HuH-7 (cell line): Measurements from ENCODE around the gene HOXD10.

ENCODE experiments used
- DNase-seq: peaks from one replicate; pipeline ENCODE4 v3.0.0; 2011; ENCODE audit warnings: low spot score

Gene HOXD10

DNA sequence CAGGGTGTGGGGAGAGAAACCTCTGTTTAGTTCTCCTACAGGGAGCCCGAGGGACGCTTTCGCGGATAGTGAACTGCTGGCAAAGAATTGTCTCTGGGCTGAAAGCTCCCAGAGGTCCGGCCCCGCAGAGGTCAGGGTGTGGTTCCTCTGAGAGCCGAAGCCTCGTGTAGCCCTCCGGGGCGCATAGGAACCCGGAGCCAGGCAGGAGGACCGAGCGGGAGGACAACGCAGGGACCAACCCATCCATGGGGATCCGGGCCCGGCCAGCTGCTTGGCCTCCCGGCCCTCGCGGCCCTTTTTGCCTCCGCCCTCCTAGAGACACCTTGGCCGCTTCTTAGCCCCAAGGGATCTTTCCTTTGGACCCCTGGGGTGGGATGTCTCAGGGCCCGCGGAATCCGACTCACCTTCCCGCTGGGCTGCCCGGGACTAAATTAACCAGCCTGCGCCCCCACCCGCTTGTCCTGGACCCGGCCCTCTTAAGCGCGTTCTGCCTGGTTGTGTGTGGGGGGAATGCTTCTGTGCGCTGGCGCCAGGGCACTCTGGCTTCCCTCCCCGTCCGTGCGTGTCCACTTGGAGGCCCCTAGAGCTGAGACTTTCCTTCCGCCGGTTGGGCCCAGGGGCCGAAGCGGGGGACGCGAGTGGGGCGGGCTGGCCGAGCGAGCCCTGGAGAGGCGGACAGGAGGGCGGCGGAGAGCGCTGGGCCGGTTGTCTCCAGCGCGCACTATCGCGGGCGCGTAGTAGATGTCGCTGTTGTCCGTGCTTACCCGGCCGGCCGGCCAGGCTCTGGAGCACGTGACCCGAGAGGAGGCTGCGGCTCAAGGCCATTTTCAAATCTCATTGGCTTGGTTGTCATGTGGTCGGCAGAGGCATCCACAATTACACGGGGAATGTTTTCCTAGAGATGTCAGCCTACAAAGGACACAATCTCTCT is at the start of gene HOXD10:
HOXD10 (plus strand) TSS at position 896 of the 931 bp plus-strand sequence. CDS start 56 bp downstream, outside the sequence.
- peak; percentile 97 for DNase-seq

DNA sequence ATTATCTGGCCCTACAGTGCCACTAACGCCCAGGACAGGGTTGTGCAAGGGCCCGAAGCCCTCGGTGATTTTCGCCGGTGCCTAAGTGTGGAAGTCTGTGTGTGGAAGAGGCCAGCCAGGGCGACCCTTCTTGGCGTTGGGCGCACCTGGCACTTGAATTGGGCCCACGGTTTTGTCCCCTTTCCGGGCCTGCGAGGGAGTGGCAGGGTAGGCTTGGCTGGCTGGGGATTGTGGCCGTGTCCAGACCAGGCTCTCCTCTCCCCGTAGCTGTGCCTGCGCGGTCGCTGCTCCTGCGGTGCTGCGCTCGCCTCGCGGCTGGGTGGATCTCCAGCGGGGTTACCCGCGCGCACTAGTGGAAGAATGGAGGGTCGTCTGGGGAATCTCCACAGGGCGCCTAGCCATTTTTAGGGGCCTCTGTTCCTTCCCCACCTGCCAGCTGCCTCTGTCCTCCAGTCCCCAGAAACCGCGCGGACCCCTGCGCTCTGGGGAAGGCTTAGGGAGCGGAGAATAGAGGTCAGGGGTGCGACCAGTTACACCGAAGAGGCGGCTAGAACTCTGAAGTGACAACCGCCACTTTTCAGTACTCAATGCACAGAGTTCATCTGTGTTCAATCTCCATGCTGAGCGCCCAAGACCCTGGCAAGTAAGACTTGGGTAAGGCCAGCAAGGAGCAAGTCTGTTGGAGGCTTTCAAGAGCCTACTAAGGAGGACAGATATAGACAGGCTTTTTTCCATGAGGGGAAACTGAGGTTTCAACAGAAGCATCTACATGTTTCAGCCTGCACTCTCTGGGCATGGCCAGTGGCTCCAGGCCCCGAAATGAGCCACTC is 48.8 kb upstream of the HOXD10 start:
- DNase-seq = no peak

DNA sequence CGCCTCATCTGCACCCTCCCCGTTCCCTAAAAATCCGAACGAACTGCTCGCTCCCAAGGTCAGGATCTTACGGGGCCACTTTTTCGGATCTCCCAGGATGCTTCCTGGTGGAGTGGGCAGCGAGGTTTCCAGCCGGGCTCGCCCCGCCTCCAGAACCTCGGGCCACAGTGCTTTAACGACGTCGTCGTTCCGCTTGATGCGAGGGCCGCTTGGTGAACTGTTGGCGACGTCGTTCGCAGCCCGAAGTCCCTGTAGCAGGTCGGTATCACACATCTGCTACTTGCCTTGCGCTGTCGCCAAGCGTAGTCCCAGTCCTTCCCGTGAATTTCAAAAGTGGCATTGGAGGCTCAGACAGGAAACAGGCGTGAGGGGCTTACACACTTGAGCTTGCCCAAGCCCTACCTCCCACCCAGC is 48.2 kb upstream of the HOXD10 start:
- no peak for DNase-seq

DNA sequence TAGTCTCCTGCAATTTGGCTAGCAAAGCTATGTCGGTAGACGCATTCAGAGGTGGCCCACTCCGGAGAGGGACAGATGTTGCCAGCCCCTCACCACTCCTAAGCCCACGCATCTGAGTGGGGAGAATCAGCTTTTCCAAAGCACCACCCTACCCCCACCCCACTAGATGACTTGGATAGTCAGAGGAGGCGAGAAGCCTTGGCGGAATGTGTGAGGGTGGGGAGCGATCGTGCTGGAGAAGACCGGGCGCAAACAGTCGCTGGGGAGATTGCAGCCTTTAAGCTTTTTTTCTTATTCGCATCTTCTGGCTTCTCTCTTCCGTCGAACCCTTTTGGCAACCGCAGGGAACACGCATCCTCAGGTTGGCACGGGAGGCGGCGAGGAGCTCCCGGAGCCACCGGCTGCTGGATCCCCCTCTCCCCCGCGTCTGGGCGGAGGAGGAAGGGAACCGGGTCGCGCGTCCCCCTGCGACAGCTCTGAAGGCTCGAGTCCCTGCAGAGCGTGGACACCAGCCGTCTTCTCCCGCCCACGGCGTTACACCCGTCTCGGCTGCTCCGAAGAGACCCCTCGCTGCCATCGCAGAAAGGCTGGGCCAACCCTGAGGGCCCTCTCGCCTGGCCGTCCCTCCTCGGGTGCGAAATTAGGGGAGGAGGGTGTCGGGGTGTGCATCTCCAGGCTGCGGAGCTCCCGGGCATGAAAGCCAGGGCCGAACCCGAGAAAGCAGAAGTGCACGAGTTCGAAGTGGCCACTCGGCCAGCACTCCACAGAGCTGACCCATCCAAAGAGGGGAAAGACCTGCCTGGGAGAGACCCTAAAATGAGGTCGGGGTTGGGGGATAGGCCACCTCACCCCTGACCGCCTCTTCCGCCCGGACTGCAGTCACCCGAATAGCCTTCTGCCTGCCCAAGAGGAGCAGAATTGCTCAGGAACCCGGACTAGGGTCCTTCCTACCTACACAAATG is 45.0 kb upstream of the HOXD10 start:
- DNase-seq = no peak

DNA sequence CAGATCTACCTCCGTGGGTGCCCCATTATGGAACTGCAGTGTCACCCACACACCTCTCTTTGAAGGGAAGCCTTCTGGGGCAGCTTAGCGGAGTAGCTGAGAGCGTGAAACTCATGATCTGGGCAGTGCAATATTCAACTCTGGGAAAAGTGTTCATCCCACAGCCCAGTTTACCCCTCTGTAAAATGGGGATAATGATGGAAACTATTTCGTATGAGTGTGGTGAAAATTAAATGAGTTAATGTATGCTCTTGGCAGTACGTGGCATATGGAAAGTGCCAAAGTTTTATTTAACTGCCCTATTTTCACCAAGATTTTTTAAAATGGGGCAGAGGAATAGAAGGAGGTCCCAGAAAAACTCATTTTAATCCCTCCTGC is 44.3 kb upstream of the HOXD10 start:
- DNase-seq = no peak

DNA sequence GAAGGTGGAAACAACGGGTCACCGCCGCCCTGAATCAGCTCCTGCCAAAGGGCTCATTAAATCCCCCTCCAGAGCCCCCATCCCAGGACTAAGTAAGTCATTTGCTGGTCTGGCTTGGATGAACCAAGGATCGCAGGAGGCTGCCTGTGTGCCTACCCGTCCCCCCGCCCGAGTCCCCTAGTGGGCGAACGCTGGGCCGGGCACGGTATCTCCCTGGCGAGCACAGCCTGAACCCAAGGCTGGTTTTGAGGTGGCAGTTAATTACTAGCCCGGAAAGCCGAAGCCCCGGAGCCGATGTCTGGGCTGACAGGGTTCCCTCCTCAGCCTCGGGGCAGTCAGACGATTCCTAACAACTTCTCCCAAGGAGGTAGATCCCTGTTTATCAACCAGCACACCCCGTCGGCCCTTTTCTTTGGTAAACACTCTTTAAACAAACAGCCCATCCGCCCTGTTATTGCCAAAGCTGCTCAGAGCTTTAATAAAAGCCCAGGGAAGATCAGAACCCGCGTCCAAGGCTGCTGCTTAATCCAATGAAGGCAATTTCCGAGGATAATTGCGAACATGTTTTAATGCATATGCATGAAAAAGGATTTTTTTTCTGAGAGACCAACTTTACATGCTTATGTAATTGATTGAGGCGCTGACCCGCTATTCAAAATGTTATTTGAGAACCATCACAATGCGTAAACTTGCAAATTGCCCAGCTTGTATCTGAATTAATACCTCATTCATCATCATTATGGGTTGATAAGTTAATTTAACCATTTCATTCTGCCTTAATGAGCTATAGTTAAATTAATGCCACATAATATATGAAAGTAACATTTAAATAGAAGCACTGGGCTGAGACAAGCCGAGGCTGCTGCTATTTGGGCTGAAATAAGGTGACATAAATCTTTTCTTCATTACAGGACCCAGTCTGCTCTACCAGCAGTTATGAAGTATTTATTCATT is 43.4 kb upstream of the HOXD10 start:
- no peak for DNase-seq

DNA sequence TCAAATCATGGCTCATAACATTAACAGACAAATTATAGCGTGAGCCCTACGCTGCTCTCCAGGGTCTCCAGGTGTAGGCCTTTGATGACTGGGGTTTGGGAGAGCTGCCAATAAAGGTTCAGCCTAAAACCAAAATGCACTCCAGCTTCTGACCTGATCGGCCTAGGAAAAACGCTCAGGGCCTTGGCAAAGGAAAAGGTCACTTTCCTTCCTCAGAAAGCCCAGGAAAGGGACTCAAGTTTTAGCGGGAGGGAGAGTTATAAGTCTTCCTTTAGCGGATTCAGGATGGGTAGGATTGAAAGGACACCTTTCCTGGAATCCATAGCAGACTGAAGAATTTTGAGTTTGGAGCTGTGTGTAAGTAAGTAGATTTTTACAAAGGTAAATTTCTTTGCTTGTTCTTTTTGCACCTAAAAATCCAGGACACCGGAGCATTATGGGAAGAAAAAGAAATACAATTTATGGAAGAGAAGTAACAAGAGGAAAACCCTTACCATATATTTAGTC is 41.6 kb upstream of the HOXD10 start:
- DNase-seq = no peak

GRCh38 chr2:176075481-176075880 is 41.1 kb upstream of the HOXD10 start:
- DNase-seq = no peak

DNA sequence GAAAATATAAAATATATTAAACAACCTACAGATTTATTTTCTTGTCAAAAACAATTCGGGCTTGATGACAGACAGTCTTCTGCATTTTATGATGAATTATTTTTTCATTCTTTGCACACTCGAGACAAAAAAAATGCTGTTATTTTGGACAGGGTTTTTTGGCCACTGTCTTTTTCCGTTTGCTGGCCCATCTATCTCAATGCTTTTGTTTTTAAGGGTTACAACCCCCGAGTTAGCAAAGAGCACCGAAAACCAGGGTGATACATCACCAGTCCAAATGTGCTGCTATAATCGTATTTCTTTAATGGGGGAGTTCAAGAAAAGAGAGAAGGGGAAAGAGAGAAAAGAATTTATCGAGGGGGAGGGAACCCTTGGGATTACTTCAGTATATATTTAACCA is 40.5 kb upstream of the HOXD10 start:
- no peak for DNase-seq

DNA sequence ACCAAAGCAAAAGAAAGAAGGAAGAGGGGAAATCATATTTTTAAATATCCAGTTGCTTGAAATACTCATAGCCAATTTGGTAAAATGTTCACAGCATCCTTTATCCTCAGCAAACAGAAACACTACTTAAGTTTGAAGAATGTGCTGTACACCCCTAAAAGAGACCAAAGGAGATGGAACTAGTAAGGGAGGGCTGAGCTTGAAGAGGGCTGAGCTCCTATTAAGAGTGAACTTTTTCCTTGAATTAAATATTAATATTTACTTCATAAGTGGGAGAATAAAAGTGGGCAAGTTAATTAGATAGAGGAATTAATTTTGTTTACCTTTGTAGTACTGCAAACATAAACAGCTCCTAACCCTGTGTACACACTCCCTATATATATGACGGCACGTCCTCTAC is 39.8 kb upstream of the HOXD10 start:
- DNase-seq = no peak

DNA sequence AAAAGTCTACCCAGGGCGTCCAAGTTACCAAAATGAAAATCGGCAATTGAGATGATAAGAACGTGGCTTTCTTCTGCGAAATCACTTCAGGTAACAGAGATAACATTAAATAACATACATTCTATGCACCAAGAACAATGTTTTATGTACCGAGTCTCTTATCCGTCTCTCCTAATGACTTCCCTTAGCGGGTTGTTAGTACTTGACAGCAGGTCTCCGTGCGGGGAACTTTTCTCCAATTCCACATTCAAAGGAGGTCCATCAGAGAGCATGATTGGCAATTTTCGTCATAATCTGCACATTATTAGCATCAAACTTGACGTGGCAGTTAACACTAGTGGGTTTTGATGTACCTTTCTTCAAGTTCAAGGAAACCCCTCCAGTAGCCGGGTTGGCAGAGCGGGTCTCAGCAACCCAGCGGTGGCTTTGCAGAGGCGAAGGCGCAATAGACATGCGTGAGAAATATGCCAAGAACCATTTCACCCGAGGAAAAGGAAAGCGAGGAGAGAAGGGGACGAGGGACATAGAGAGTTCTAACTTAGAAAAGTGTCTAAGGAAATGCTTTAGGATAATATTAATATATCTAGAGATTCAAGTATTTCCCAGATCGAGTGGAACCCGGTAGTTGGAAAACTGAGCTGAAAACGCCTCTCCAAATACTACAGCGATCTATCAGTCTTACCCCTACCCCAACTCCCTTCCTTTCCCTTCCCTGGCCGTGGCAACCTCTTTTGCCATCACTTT is 37.9 kb upstream of the HOXD10 start:
- no peak for DNase-seq

GRCh38 chr2:176079285-176079830 is 37.2 kb upstream of the HOXD10 start:
- no peak for DNase-seq

DNA sequence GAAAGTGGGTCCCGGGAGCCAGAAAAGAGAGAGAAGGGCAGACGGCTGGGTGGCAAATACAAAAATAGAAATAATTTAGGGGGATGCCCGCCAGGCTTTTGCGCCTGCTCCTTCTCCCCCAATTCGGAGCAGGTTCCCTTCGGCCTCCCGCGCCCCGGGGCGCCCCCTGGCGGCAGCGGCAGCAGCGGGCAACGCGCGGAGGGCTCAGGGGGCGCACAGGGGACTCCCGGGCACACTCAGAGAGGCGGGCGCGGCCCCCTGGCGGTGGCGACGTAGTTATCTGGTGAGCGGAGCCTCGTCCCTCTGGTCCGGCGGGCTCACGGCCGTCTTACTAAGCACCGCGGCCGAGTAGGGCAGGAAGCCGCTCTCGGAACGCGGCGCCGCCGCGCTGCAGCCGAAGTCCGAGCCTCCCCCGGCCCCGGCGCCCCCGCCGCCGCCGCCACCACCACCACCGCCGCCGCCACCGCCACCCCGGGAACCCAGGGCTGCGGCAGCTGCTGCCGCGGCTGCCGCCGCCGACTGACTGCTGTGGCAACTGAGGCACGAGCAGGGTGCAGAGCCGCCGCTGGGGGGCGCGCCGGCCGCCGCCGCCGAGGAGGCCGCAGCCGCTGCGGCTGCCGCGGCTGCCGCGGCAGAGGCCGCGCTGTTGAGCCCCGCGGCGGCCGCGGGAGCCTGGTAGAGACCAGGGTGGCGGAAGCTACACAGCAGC is 36.6 kb upstream of the HOXD10 start:
- no peak for DNase-seq

GRCh38 chr2:176080540-176081375 is 35.8 kb upstream of the HOXD10 start:
- no peak for DNase-seq

DNA sequence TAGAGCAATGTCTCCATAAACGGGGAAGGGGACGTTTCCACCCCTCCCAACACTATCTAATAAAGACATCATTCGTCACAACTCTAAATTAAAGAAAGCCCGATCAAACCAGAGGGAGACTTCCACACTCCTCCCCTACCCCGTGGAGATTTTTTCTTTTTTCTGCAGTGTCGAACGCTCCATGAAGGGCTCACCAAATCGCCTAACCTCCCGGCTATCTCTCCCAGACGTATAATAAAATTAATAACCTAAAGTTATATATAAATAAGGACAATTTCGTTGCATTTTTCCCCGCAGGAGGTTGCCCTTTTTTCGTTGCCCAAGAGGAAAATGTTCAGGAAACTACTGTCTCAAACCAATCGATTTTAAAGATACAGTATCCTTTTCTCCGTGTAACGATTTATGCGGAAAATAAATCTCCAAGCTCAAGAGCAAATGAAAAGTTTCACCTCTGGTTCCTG is 35.2 kb upstream of the HOXD10 start:
- no peak for DNase-seq

GRCh38 chr2:176081837-176082524 is 34.6 kb upstream of the HOXD10 start:
- no peak for DNase-seq

GRCh38 chr2:176082525-176082823 is 34.1 kb upstream of the HOXD10 start:
- DNase-seq = no peak
